ENCODE measurements around the gene TNXB. TPM values are rescaled to one million over a fixed set of nuclear protein-coding genes. Genes with fewer than 3 reads are reported as not detected.
A peak's percentile ranks its signal among the peaks of the same experiment; 100 is the strongest.

TNXB gene
- total RNA-seq, 1 donor from 2014 or later: 10.3 TPM

DNA sequence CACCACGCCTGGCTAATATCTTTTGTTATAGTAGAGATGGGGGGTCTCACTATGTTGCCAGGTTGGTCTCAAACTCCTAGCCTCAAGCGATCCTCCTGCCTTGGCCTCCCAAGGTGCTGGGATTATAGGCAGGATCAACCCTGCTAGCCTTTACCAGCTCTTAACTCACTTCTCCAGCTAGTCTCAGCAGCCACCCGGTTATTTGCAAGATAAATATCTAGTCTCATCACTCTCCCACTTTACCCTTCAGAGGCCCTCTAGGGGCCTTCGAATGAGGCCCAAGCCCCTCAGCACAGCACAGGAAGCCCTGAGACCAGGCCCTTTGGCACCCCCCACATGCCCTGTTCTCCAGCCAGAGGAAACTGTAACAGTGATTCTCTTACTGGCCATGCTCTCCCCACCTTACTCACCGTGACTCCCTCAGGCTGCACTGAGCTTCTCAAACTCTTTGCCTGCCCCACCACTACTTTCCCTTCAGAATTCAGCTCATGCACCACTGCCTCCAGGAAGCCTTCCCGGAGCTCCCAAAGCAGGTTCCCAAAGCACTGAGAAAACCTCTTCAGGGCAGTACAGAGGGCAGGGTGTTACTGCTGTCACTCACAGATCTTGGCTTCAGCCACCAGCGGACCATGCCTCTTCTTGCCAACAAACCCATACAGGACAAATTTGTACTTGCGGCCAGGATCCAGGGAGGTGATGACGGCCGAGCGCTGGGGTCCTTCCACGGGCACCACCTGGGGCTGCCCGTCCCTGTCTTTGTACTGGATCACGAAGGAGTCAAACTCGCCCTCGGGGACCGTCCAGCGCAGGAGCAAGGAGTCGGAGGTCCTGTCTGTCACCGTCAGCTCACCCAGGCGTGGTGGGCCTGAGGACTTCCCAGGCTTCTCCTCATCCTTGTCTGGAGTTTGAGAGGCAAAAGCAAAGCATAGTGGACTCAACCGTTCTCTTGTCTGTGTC, 25.0 kb downstream of the TNXB start:
- H3K4me3 Mint-ChIP-seq (ENCODE audit: low read depth): no peak overlapping the region
- peaks cover 24% of the 10 kb centered on the region for H3K27me3 Mint-ChIP-seq
- TF ChIP-seq, protein P1, sequence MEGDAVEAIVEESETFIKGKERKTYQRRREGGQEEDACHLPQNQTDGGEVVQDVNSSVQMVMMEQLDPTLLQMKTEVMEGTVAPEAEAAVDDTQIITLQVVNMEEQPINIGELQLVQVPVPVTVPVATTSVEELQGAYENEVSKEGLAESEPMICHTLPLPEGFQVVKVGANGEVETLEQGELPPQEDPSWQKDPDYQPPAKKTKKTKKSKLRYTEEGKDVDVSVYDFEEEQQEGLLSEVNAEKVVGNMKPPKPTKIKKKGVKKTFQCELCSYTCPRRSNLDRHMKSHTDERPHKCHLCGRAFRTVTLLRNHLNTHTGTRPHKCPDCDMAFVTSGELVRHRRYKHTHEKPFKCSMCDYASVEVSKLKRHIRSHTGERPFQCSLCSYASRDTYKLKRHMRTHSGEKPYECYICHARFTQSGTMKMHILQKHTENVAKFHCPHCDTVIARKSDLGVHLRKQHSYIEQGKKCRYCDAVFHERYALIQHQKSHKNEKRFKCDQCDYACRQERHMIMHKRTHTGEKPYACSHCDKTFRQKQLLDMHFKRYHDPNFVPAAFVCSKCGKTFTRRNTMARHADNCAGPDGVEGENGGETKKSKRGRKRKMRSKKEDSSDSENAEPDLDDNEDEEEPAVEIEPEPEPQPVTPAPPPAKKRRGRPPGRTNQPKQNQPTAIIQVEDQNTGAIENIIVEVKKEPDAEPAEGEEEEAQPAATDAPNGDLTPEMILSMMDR (IDR thresholded peaks at IDR 0.05; ENCODE audit: unreplicated experiment): no peak
- DNase-seq (ENCODE audit: low spot score, unreplicated experiment): no peak
- no peak overlapping the region for H3K27ac Mint-ChIP-seq
- H3K4me1 Mint-ChIP-seq (ENCODE audit: low read depth): peaks cover 6% of the 10 kb centered on the region
- no peaks in the 10 kb centered on the region for H3K36me3 Mint-ChIP-seq (ENCODE audit: insufficient read depth)
- H3K9me3 Mint-ChIP-seq (ENCODE audit: low read depth): no peaks in the 10 kb centered on the region

DNA sequence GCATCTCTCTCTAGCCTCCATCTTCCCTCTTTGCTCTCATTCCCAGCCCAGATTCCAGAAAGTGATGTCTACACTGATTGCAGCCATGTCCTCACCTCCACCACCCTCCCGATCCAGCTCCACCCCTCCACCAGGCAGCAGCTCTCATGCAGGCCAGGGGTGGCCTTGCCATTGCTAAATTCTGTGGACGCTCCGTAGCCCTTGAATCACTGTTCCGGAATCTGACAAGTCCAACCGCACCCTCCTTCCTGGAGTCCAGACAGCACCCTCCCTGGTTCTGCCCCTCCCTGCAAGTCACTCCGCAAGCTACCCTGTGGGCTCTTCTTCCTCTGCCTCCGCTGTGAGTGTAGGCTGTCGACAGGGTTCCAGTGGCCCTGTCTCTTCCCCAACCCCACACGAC, 26.2 kb downstream of the TNXB start:
- no peak overlapping the region for H3K4me3 Mint-ChIP-seq (ENCODE audit: low read depth)
- H3K27ac Mint-ChIP-seq: no peak overlapping the region
- DNase-seq (ENCODE audit: low spot score, unreplicated experiment): no peak
- TF ChIP-seq, protein P1 (IDR thresholded peaks at IDR 0.05; ENCODE audit: unreplicated experiment): no peak
- H3K4me1 Mint-ChIP-seq (ENCODE audit: low read depth): peaks cover 3% of the 10 kb centered on the region
- no peaks in the 10 kb centered on the region for H3K9me3 Mint-ChIP-seq (ENCODE audit: low read depth)
- H3K27me3 Mint-ChIP-seq: peaks cover 24% of the 10 kb centered on the region
- no peaks in the 10 kb centered on the region for H3K36me3 Mint-ChIP-seq (ENCODE audit: insufficient read depth)

DNA sequence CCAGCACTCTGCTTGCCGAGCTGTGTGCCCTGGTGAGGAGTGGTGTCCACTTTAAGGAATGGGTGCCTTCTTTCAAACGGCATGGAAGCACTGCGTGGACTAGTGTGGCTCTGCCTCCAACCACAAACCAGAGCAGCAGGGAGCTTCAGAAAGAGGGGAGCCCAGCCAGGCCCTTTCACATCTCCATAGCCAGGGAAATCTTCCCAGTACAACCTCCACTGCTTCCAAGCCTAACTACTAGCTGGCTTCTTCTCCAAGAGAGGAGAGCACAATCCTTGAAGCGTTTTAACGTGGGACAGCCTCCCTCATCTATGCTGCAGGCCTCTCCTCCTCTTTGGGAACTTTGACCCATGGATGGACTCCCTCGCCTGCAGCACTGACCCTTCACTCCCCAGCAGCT, 26.7 kb downstream of the TNXB start:
- DNase-seq (ENCODE audit: low spot score, unreplicated experiment): no peak
- H3K27me3 Mint-ChIP-seq: peaks cover 24% of the 10 kb centered on the region
- no peaks in the 10 kb centered on the region for H3K9me3 Mint-ChIP-seq (ENCODE audit: low read depth)
- TF ChIP-seq, protein P1 (IDR thresholded peaks at IDR 0.05; ENCODE audit: unreplicated experiment): no peak
- no peak overlapping the region for H3K4me3 Mint-ChIP-seq (ENCODE audit: low read depth)
- H3K4me1 Mint-ChIP-seq (ENCODE audit: low read depth): peaks cover 3% of the 10 kb centered on the region
- H3K27ac Mint-ChIP-seq: no peak overlapping the region
- H3K36me3 Mint-ChIP-seq (ENCODE audit: insufficient read depth): no peaks in the 10 kb centered on the region

DNA sequence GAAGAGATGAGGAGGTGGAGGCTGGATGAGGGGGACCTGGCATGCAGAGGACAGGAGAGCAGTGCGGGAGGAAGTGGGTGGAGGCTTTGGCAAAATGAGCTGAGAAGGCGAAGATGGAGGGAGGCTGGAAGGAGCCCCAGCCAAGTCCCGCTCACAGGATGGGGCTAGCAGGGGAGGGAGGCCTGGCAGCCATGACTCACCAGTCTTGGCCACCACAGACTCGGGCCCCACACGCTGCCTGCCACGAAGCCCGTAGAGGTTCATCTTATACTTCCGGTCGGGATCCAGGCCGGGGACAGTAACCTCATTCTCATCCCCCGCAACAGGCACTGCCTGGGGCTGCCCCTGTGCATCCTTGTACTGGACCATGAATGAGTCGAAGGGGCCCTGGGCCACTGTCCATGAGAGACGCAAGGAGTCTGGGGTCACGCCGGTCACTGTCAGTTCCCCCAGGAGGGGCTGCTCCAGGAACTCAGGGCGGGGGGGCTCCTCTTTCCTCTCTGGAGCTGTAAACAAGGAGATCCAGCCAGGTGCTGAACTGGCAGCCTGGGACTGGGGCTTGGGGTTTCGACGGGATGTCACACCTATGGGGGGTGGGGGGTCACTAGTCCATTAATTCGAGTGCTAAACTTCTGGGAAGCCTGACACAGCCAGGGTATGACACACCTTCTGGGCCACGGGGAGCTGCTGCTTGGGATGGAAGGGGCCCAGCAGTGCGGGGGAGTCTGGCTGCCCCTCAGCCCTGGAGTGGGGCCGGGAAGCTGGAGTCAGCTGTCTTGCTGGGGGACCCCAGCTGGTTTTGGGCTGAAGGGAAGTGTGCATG, 27.8 kb downstream of the TNXB start:
- Mint-ChIP-seq H3K4me3 (ENCODE audit: low read depth) (no peak overlapping the region), H3K36me3 (ENCODE audit: insufficient read depth) (no peaks in the 10 kb centered on the region), H3K4me1 (ENCODE audit: low read depth) (peaks cover 3% of the 10 kb centered on the region), H3K27ac (no peak overlapping the region), H3K27me3 (peaks cover 19% of the 10 kb centered on the region), H3K9me3 (ENCODE audit: low read depth) (no peaks in the 10 kb centered on the region)
- no peak for DNase-seq (ENCODE audit: low spot score, unreplicated experiment)
- TF ChIP-seq, protein P1 (IDR thresholded peaks at IDR 0.05; ENCODE audit: unreplicated experiment): no peak

DNA sequence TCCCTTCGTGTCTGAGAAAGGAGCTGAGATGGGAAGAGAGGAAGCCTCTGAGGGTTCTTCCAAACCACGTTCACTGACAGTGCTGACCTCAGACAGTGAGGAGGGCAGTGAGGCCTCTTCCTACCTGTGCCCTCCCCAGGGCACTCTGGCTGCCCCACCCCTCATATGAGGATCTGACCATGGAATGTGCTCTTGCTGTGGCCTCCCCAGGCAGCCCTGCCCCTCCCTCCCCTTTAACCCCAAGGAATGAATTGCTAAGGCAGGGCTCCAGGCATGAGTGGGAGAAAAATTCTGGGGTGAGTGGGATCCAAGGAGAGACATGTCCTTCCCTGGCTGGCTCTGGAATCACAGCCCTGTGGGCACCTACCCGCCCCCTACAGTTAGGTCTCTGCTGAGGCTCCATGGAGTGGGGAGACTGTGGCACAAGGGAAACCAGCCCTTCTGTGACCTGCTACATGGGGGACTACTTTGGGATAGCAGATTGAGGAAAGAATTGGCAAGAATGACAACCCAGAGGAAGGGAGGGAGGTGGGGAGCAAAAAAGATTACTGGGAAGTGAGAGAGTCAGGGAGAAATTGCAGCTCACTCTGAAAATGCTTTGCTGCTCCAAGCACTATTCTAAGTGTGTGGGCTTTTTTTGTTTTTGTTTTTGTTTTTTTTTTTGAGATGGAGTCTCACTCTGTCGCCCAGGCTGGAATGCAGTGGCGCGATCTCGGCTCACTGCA, 29.4 kb downstream of the TNXB start:
- DNase-seq (ENCODE audit: low spot score, unreplicated experiment): no peak
- Mint-ChIP-seq H3K27ac (peak overlapping the region; percentile 72), H3K9me3 (ENCODE audit: low read depth) (no peaks in the 10 kb centered on the region), H3K4me3 (ENCODE audit: low read depth) (no peak overlapping the region), H3K27me3 (peaks cover 9% of the 10 kb centered on the region), H3K4me1 (ENCODE audit: low read depth) (no peaks in the 10 kb centered on the region), H3K36me3 (ENCODE audit: insufficient read depth) (no peaks in the 10 kb centered on the region)
- TF ChIP-seq, protein P1 (IDR thresholded peaks at IDR 0.05; ENCODE audit: unreplicated experiment): no peak
